HepG2 (cell line): ENCODE measurements around the gene DDX24. TPM values are rescaled to one million over a fixed set of nuclear protein-coding genes. Genes with fewer than 3 reads are reported as not detected.
A peak's percentile ranks its signal among the peaks of the same experiment; 100 is the strongest.

Experiments used
- FOXM1 ChIP-seq: sonication (generic); formaldehyde crosslinking; IDR thresholded peaks from 2 replicates; pipeline ENCODE4 v1.5.0; 2020; ENCODE audit warnings: missing genetic modification reagents
- HNRNPH1 ChIP-seq: fragments of 200-400 bp; formaldehyde crosslinking; optimal IDR thresholded peaks from 2 replicates; pipeline ENCODE3; 2017; ENCODE audit warnings: mild to moderate bottlenecking, low read depth, low read length
- ZFP1 ChIP-seq: IDR thresholded peaks from 2 replicates; pipeline ENCODE4 v1.6.1; 2016
- ZFP36L1 ChIP-seq: sonication (generic); formaldehyde crosslinking; IDR thresholded peaks from 2 replicates; pipeline ENCODE4 v1.8.0; 2022; ENCODE audit warnings: mild to moderate bottlenecking, missing genetic modification reagents, moderate library complexity
- ZNF225 ChIP-seq: sonication (generic); formaldehyde crosslinking; IDR thresholded peaks from 2 replicates; pipeline ENCODE4 v1.4.0; 2020; ENCODE audit warnings: mild to moderate bottlenecking, missing genetic modification reagents
- ZNF318 ChIP-seq: sonication (generic); formaldehyde crosslinking; IDR thresholded peaks from 2 replicates; pipeline ENCODE4 v1.4.0; 2020; ENCODE audit warnings: mild to moderate bottlenecking, missing genetic modification reagents
- ZNF33B ChIP-seq: sonication (generic); formaldehyde crosslinking; IDR thresholded peaks from 2 replicates; pipeline ENCODE4 v1.5.1; 2020; ENCODE audit warnings: mild to moderate bottlenecking, missing genetic modification reagents
- ZNF660 ChIP-seq: sonication (generic); formaldehyde crosslinking; IDR thresholded peaks from 2 replicates; pipeline ENCODE4 v1.5.1; 2020; ENCODE audit warnings: mild to moderate bottlenecking, low read depth, missing genetic modification reagents, borderline replicate concordance
- polyA plus RNA-seq, 8 experiments: library from polyadenylated mRNA; depleted of rRNA in 3 of 8; stranded (reverse) in 7 of 8; unstranded in 1 of 8; fragments of >200 nt; fragmentation: Illumina TruSeq in 4 of 8; extraction: Trizol in 4 of 8; gene quantifications; 2 replicates each; pipeline versions ENCODE4 v1.2.1 to v1.2.3, GENCODE V29; 2011 to 2016; ENCODE audit warnings: low read depth in 4 of 8, missing spikeins in 1 of 8, mixed read lengths in 1 of 8; ENCODE audit not compliant: insufficient read depth in 1 of 8
- total RNA-seq, 5 experiments: library from RNA; depleted of rRNA; stranded (reverse); fragments of >200 nt; fragmentation: Illumina TruSeq; extraction: Trizol; gene quantifications; 2 replicates each; pipeline ENCODE4 v1.2.3, GENCODE V29; 2016; ENCODE audit warnings: low read depth in 1 of 5
- TF ChIP-seq, protein P1 (sequence below): IDR thresholded peaks from 2 replicates; pipeline ENCODE4 v1.6.1; 2016; ENCODE audit warnings: missing genetic modification reagents, missing compliant biosample characterization
- TF ChIP-seq, protein P2 (sequence below): IDR thresholded peaks from 2 replicates; pipeline ENCODE4 v1.6.1; 2016; ENCODE audit warnings: missing compliant biosample characterization, missing genetic modification reagents, borderline replicate concordance

Gene DDX24
- total and polyA plus RNA-seq, 2 of the 13 experiments (the other 11 are each of a cell fraction or from before 2014, with no cell fraction given) = 67.3 to 149 TPM

DNA sequence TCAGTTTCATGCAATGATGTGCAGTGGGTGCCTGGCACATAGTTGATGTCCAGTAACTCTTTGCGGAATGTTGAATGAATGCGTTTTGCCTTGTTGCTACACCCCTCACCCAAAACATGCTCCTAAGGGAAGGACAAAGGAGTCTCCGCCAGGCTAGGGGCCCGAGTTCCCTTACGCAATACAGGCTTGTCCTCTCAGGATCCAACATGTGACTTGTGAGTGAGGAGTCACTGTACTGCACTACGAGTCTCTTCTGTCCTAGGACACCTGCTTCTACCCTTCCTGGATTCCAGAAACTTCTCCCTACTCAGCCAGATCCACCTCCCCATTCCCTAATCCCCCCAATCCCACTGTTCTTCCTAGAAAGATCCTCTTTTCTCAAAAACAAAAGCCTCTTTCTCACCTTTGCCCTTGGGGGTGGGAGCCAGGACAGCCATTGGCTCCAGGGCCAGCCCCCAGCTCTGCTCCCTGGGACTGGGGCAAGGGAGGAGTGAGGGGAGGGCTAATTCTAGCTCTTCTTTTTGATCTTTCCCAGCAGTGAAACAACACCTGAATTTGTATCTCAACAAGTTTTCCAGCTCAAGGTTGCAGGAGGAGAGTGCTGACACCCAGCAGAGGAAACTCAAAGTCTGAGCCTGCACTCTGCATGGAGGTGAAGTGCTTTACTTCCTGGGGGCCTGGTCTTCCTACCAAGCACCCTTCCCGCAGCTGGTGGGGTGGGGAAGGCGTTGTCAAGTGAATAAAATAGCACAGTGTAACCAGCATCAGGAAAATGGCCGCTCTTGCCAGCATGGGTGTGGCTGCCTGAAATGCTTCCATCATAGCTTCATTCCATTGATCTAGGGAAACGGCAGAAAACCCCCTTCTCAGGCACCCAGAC, 58.2 kb downstream of the DDX24 start (continued):
- TF ChIP-seq, protein P1, sequence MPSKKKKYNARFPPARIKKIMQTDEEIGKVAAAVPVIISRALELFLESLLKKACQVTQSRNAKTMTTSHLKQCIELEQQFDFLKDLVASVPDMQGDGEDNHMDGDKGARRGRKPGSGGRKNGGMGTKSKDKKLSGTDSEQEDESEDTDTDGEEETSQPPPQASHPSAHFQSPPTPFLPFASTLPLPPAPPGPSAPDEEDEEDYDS (CRISPR knock-in tag) = no peak
- TF ChIP-seq ZNF318 (CRISPR knock-in tag) (no peak), ZNF225 (CRISPR knock-in tag) (no peak), ZNF660 (no peak), FOXM1 (CRISPR knock-in tag) (no peak), ZFP36L1 (no peak), ZNF33B (CRISPR knock-in tag) (no peak), ZFP1 (CRISPR knock-in tag) (no peak), HNRNPH1 (no peak)
- TF ChIP-seq, protein P2, sequence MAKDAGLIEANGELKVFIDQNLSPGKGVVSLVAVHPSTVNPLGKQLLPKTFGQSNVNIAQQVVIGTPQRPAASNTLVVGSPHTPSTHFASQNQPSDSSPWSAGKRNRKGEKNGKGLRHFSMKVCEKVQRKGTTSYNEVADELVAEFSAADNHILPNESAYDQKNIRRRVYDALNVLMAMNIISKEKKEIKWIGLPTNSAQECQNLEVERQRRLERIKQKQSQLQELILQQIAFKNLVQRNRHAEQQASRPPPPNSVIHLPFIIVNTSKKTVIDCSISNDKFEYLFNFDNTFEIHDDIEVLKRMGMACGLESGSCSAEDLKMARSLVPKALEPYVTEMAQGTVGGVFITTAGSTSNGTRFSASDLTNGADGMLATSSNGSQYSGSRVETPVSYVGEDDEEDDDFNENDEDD (CRISPR knock-in tag) = peak; percentile 44; the same call in 1 of the 2 replicates
